Heart left ventricle (tissue), 13 donors: ENCODE measurements around the gene HHAT.

Experiments used
- CTCF ChIP-seq, 12 donors: fragments of 200-600 bp; sonication (generic) in 4 of 12; IDR thresholded peaks; one replicate each; pipeline versions ENCODE4 v1.5.0 to v1.8.0; 2018 to 2022; ENCODE audit warnings: antibody characterized with exemption in 12 of 12, mild to moderate bottlenecking in 5 of 12
- POLR2A ChIP-seq, 2 donors: fragments of 450-650 bp; IDR thresholded peaks; one replicate each; pipeline ENCODE4 v1.6.1; 2017; ENCODE audit warnings: antibody characterized with exemption in 2 of 2, mild to moderate bottlenecking in 2 of 2, moderate library complexity in 2 of 2
- donor health status: ischemic (EF 13 %, LVEDD 7.1; RV severe dilation, severe dysfunction).
- donor health status: DM: no; HTN: yes; CAD: no.
- donor health status: DM: no; HTN: no; CAD: no.
- donor health status: ischemic (EF 25% LVEDD 6.9; RV normal size, moderate dysfunction).
- donor health status: ischemic (EF 25% LVEDD 5.7; RV mildly dilated, moderate dysfunction).
- donor health status: ischemic (EF 35%, LVEDD 5.7; RV mildly dilated, moderate dysfunction).
- donor health status: nonischemic (EF 11% LVEDD 7.7; RV severe dilation, severe dysfunction).
- donor health status: DM: yes; HTN: yes; CAD: no.
- donor health status: PGD.
- donor health status: ischemic (EF 29% LVEDD 5.4; RV normal size, mild dysfunction).
- donor health status: nonischemic (EF 23%, LVEDD 6.1; RV moderate dilation, normal function).

GRCh38 chr1:210631399-210631798 is 302.7 kb downstream of the HHAT start:
- TF ChIP-seq CTCF (IDR thresholded peaks at IDR 0.05) (no peak), POLR2A (IDR thresholded peaks at IDR 0.05) (no peak)
